Activated CD4-positive, CD25-positive, alpha-beta regulatory T cell treated with anti-CD3 and anti-CD28 coated beads, Interleukin-2, amount 50 U/mL, for 16 hours (primary cell): ENCODE data around the gene UNC79.
"Not testable (repeated sequence)": the region's sequence is repeated elsewhere in the genome, so short reads cannot be mapped to it uniquely, and the experiment has no call there.

ENCODE experiments used
- DNase-seq: peaks from one replicate; pipeline ENCODE4 v3.0.0-alpha.2; 2020; ENCODE audit warnings: low read depth, low spot score

The UNC79 gene

GRCh38 chr14:93493622-93494021 lies 62.9 kb downstream of the UNC79 start:
- DNase-seq: not testable (repeated sequence)

- DNase-seq: no peak
These were observed 66.4 kb downstream of the UNC79 start for GRCh38 chr14:93496856-93497741.

DNA sequence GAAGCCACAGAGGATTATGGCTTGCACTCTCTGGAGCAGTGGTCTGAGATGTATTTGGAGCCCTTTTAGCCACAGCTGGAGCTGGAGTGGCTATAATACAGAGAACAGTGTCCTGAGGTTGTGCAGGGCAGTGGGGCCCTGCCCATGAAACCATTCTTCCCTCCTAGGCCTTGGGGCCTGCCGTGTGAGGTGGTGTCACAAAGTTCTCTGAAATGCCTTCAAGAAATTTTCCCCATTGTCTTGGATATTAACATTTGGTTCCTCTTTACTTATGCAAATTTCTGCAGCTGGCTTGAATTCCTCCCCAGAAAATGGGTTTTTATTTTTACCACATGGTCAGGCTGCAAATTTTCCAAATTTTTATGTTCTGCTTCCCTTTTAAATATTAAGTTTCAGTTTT lies 79.3 kb downstream of the UNC79 start:
- no peak for DNase-seq

DNA sequence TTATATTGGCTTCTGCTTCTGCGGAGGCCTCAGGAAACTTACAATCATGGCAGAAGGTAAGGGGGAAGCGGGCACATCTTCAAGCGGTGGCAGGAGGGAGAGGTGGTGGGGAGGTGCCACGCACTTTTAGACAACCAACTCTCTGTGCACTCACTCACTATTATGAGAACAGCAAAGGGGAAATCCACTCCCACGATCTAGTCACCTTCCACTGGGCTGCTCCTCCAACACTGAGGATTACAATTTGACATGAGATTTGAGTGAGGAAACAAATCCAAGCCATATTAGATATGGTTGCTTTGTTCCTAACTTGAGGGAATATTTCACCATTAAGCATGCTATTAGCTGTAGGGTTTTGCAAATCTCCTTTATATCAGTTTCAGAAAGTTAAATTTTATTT lies 80.3 kb downstream of the UNC79 start:
- no peak for DNase-seq

- DNase-seq: no peak
These were observed 89.4 kb downstream of the UNC79 start for GRCh38 chr14:93520053-93520607.

DNA sequence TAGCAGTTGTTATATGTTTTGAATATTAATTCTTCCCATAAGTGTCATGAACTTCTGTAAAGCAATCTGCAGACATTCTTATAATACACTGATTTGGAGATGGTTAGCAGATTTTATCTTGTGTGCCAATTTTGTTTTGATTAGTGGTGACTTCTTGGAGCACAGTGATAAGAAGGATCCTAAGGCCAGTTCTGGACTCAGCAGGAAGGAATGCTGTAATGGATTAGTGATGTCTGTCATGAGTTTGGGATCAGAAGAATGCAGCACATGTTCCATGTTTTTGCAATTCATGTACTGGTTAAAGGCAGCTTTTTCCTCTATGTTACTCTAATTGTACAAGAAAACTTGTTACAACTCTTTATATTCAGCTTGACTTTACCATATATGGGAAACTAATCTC lies 91.5 kb downstream of the UNC79 start:
- DNase-seq: no peak

GRCh38 chr14:93525216-93525615 lies 94.5 kb downstream of the UNC79 start:
- DNase-seq: not testable (repeated sequence)

- DNase-seq: no peak
These were observed 95.1 kb downstream of the UNC79 start for GRCh38 chr14:93525696-93526451.

DNA sequence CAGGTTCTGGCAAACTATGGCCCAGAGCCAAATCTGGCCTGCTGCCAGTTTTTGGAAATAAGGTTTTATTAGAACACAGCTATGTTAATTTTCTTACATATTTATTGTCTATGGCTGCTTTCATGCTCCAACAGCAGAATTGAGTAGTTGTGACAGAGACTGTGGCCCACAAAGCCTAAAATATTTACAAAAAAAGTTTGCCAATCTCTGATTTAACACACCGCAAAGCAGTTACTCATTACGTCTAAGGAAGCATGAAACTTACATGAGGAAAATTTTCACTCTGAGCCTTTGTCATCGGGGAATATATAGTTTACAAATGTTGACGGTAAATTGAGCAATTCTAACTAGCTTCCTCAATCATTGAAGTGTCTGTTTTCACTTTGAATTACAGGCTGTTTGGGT lies 96.5 kb downstream of the UNC79 start:
- DNase-seq: no peak

GRCh38 chr14:93528884-93529558 lies 98.3 kb downstream of the UNC79 start:
- no peak for DNase-seq

DNA sequence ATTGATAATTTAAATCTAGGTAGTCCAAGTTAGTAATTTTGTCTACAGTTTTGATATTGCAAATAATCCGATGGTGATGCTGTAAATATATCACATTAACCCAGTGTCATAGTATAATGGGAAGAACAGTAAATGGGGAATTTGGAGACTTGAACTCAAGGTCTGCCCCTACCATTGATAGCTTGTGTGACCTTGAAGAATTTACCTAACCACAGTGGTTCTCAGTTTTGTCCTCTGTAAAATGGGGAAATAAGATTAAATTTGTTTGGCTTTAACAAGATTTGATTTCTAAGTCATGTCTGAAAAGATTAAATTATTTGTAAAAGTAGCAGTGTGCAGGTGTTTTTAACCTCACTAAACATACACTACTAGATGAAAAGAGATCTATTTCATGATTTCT lies 100.9 kb downstream of the UNC79 start:
- no peak for DNase-seq

DNA sequence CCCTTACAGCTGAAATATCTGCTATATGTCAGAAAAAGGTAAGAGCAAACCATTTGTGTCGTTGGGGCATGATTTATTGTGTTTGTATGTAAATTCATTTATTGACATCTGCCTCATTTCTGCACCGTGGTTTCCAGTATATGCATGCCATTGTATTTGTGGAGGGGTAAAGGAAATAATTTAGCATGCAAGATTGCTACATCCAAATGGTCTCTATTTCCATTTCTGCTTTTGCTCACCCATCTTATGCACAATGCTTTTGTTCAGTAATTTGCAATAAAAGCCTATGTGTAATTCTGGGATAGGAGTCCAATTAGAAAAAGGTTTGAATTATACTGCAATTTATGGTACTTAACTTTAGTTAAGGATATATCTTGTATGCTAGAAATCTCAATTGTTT lies 101.8 kb downstream of the UNC79 start:
- no peak for DNase-seq

- no peak for DNase-seq
These were observed 102.7 kb downstream of the UNC79 start for GRCh38 chr14:93533437-93533836.

GRCh38 chr14:93533842-93534241 lies 103.1 kb downstream of the UNC79 start:
- no peak for DNase-seq

DNA sequence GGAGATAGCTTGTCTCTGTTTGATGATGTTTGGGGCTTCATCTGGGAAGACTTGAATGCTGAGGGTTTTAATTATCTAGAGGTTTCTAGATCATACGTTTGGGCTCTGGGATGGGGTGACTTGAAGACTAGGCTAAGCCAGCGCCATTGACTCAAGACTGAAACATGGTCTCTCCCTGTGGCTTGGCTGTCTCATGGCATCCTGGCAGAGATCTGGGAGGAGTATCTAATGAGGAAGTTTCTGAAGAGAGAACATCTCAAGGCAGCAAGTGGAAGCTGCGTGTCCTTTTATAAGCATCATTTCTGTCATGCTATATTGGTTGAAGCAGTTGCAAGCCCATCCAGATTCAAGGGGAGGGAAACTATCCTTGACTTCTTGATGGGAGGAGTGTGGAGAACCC lies 104.8 kb downstream of the UNC79 start:
- DNase-seq: no peak

DNA sequence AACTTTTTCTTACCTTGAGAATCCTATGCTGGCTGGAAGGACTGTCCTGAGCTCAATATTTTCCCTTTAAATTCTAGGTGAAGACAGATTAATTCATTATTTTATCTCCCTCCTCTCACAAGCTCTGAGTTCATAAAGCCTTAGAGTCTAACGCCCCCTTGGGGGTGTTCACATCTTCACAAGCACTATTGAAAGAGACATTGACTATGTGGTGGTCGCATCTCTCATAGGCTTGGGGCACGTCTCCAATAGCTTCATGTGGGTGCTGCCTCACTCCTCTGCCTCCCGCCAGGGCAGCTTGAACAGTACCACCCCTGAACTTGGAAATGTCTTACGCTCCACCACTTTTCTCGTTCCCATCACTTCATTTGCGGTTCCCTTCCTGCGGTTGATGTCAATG lies 106.2 kb downstream of the UNC79 start:
- DNase-seq: no peak

DNA sequence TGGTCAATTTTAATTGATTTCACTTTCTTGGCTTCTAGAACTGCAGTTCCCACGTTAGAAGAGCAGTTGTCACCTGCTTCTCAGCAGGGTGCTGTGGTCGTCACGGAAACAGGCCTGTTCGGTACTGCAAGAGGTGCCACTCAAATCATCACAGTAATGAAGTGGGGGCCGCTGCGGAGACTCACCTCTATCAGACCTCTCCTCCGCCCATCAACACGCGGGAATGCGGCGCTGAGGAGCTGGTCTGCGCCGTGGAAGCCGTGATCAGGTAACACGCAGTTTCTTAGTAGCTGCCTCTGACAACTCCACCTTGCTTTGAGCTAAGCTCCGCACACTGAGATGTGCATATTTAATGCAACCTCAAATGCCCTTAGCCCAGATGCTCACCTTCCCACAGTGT lies 107.2 kb downstream of the UNC79 start:
- DNase-seq: no peak

DNA sequence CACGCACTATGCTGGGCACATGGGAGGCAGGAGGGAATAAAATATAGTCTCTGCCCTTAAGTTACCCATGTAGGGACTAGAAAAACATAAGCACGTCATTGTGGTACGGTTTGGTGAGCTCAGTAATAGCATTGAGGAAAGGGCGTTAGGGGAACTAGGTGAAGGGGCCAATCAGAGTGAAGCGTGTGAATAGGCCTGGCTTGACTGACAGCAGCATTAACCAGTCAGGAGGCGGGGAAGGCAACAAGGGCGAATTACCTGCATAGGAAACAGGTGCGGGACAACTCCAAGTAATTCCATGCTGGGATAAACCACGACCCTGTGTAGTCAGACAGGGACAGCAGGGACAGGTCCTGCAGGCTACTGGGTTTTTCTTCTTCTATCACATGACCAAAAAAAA lies 107.7 kb downstream of the UNC79 start:
- no peak for DNase-seq

GRCh38 chr14:93540235-93540634 lies 109.5 kb downstream of the UNC79 start:
- DNase-seq: no peak

DNA sequence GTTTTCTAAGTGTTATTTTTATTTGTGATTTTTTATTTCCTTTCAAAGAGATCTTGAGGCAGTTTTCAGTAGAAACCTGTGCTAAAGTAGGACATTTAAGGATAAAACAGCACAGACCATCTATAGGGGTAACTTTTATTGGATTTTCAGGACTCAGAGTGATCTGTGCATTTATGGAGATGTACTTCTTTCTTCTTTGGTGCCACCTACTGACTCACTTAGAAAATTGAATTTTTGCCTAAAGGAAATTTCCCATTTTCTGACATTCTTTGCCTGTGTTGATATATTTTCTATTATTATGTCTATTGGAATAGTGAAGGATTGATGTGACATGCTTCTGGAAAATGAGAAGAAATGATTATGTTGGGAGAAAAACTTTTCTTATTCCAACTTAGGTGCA lies 113.0 kb downstream of the UNC79 start:
- no peak for DNase-seq

DNA sequence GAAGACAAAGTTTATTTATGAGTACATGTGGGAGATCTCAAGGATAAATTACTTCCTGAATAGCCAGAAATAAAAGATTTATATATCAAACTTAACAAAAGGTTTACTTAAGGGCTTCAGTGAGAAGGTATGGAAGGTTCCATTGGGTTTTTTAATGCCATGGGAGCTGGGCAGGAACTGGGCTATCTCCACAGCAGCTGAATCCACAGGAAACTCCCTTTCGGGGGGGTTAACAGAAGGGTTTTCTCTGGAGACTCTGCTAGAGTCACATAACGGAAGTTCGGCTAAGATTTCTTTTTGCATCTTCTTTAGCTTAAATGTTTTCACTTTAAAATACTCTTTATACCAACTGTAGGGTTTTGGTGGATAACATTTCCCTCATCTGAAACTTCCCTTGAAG lies 113.5 kb downstream of the UNC79 start:
- DNase-seq: no peak

GRCh38 chr14:93546642-93547041 lies 115.9 kb downstream of the UNC79 start:
- no peak for DNase-seq
